Right atrium auricular region (tissue), 2 donors: ENCODE data around the gene APOH. TPM values are rescaled to one million over a fixed set of nuclear protein-coding genes. Genes with fewer than 3 reads are reported as not detected.

Experiments used
- DNase-seq: peaks from one replicate; pipeline ENCODE4 v3.0.0-alpha.2; 2019; ENCODE audit warnings: low spot score
- H3K27ac ChIP-seq, 2 donors: fragments of 200-600 bp; sonication (generic); 1 replicate in 1 of 2; 2 replicates in 1 of 2; pipeline ENCODE4 v1.5.1; 2016 to 2019
- H3K27me3 ChIP-seq, 2 donors: fragments of 200-600 bp; sonication (generic); one replicate each; pipeline versions ENCODE4 v1.5.1 to v1.6.0; 2017 to 2019
- H3K36me3 ChIP-seq: fragments of 200-600 bp; sonication (generic); one replicate; pipeline ENCODE4 v1.5.1; 2016
- H3K4me1 ChIP-seq, 2 donors: fragments of 200-600 bp; sonication (generic); one replicate each; pipeline versions ENCODE4 v1.5.1 to v1.6.0; 2017 to 2019
- H3K4me3 ChIP-seq, 2 donors: fragments of 200-600 bp; sonication (generic); 1 replicate in 1 of 2; 2 replicates in 1 of 2; pipeline ENCODE4 v1.5.1; 2017 to 2019; ENCODE audit warnings: mild to moderate bottlenecking in 1 of 2, moderate library complexity in 1 of 2
- H3K9me3 ChIP-seq, 2 donors: fragments of 200-600 bp; sonication (generic); one replicate each; pipeline ENCODE4 v1.5.1; 2019
- total RNA-seq, 2 donors: library from RNA; depleted of rRNA; stranded (reverse); fragments of >200 nt; gene quantifications; one replicate each; pipeline ENCODE4 v1.1.0, GENCODE V29; 2016
- TF ChIP-seq, protein P1 (sequence below), 2 donors: fragments of 200-600 bp; sonication (generic); IDR thresholded peaks; one replicate each; pipeline ENCODE4 v1.5.1; 2019; ENCODE audit warnings: antibody characterized with exemption in 2 of 2

APOH gene
- total RNA-seq, 2 donors from 2014 or later = not detected

DNA sequence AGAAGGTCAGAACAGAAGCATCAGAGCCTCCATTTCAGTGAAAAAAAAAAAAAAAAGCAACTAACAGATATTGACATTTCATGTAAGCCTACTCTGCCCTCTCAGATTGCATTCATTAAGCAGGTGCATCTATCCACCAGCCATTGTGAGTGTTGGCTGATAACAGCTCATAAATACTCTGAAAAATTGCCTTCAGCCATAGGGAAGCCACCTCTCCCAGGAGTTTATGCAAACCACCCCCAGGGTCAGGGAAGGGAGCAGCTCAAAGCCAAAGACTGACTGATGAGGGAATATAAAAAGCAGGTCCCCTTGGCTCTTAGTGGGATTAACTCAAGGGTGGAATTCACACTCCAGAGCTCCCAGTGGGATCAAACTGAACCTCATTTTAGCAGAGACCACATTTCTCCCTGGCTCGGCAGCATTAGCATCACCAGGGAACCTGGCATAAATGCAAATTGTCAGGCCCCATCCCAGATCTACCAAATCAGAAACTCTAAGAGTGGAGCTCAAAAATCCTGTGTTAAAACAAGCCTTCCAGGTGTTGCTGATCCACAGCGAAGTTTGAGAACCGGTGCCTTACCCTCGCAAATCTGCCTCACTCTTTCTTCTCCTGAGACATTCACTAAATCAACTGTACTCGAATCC, 14.2 kb downstream of the APOH start:
- no peak overlapping the region for H3K27ac ChIP-seq
- TF ChIP-seq, protein P1, sequence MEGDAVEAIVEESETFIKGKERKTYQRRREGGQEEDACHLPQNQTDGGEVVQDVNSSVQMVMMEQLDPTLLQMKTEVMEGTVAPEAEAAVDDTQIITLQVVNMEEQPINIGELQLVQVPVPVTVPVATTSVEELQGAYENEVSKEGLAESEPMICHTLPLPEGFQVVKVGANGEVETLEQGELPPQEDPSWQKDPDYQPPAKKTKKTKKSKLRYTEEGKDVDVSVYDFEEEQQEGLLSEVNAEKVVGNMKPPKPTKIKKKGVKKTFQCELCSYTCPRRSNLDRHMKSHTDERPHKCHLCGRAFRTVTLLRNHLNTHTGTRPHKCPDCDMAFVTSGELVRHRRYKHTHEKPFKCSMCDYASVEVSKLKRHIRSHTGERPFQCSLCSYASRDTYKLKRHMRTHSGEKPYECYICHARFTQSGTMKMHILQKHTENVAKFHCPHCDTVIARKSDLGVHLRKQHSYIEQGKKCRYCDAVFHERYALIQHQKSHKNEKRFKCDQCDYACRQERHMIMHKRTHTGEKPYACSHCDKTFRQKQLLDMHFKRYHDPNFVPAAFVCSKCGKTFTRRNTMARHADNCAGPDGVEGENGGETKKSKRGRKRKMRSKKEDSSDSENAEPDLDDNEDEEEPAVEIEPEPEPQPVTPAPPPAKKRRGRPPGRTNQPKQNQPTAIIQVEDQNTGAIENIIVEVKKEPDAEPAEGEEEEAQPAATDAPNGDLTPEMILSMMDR (IDR thresholded peaks at IDR 0.05) = no peak
- no peaks in the 10 kb centered on the region for H3K27me3 ChIP-seq

DNA sequence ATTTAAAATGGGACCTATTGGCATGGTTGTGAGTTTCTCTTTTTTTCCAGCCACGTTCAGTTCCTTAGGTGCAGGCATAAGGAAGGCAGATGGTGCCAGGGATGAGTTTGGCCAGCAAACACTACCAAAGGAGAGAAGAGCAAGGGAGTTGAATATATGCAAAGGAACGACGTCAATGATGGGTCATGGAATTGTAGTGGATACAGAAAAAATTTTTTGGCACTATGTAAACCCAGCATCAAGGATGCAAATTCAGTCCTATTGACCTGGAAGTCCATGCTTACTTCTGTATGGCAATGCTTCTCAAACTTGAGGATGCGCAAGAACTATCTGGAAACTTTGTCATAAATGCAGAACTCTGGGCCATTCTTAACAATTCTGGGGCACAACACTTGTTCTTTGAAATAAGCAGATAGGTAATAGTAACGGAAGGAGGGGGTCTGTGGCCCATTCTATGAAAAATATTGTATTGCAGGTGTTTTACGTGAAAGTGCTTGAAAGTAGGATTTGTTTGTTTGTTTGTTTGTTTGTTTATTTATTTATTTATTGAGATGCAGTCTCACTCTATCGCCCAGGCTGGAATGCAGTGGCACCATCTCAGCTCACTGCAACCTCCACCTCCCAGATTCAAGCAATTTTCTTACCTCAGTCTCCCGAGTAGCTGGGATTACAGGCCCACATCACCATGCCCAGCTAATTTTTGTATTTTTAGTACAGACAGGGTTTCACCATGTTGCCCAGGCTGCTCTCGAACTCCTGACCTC, 18.0 kb downstream of the APOH start:
- no peak overlapping the region for H3K4me3 ChIP-seq
- H3K36me3 ChIP-seq = no peaks in the 10 kb centered on the region
- no peaks in the 10 kb centered on the region for H3K27me3 ChIP-seq
- DNase-seq = no peak
- TF ChIP-seq, protein P1 (IDR thresholded peaks at IDR 0.05) = no peak
- H3K9me3 ChIP-seq = no peaks in the 10 kb centered on the region
- H3K27ac ChIP-seq = no peak overlapping the region
- H3K4me1 ChIP-seq = no peaks in the 10 kb centered on the region

More for the DNA sequence above, 14.2 kb downstream of the APOH start:
- Histone ChIP-seq H3K4me3 (no peak overlapping the region), H3K36me3 (no peaks in the 10 kb centered on the region), H3K9me3 (no peaks in the 10 kb centered on the region), H3K4me1 (no peaks in the 10 kb centered on the region)
- DNase-seq = no peak

DNA sequence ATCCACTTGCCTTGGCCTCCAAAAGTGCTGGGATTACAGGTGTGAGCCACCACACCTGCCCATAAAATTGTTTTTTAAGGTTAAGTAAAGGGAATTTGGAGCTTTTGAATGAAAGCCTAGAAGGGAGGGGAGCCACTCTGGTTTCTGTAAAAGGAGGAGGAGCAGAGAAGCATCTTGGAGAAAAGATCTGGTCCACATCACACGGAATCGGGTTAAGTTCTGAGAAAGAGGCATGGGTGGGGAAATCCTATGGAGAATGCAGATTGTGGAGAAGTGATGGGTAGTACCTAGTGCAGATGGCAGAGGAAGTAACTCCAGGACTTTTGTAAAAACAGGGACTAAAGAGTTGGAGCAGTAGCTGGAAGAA, 19.0 kb downstream of the APOH start:
- Histone ChIP-seq H3K27ac (no peak overlapping the region), H3K36me3 (no peaks in the 10 kb centered on the region), H3K27me3 (no peaks in the 10 kb centered on the region), H3K4me3 (no peak overlapping the region), H3K4me1 (no peaks in the 10 kb centered on the region), H3K9me3 (no peaks in the 10 kb centered on the region)
- TF ChIP-seq, protein P1 (IDR thresholded peaks at IDR 0.05) = no peak
- DNase-seq = no peak

DNA sequence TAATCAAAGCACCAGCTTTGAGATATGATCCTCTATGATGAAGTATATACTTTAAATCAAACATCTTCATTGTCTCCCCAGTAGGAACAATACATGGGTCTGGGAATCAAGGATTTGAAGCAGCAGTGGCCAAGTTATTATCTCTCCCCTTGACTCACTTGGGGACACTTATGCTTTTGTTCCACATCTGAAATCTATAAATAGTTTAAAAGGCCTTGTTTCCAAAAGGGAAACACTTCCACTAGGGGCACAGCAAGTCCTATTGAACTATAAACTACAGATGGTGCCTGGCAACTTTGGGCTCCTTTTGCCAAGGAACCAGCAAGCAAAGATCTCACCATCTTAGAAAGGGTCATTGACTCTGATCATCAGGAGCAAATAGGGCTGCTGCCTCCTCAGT, 21.3 kb downstream of the APOH start:
- TF ChIP-seq, protein P1 (IDR thresholded peaks at IDR 0.05) = peak in 1 of 2 donors; percentile 12
- H3K27me3 ChIP-seq = no peaks in the 10 kb centered on the region
- H3K27ac ChIP-seq = no peak overlapping the region
- no peak for DNase-seq
- no peaks in the 10 kb centered on the region for H3K4me1 ChIP-seq
- no peaks in the 10 kb centered on the region for H3K36me3 ChIP-seq
- no peaks in the 10 kb centered on the region for H3K9me3 ChIP-seq
- no peak overlapping the region for H3K4me3 ChIP-seq

DNA sequence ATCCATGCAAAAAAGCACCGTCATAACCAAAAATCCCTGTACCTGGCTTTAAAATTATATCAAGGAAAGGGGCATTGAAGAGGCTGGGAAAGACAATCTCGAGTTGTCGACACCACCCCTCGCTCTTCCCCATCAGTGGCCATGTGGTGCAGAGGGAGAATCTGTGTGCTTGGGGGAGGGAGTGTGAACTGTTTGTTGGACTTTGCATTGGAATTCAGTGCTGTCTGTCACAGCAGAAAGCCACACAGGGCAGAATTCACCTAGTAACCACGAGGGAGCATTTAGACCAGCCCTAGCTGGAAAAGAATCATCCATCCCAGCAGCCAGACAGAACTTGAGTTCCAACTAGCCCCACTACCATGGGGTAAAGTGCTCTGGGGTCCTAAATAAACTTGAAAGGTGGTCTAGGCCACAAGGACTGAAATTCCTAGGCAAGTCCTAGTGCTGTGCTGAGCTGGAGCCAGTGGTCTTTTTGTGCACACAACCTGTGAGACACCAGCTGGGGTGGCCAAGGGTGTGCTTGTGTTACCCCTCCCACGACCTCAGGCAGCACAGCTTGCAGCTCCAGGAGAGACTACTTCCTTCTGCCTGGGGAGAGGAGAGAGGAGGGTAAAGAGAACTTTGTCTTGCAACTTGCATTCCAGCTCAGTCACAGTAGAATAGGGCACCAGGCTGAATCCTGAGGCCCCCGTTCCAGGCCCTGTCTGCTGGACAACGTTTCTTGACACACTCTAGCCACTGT, 25.8 kb downstream of the APOH start:
- DNase-seq = no peak
- no peaks in the 10 kb centered on the region for H3K36me3 ChIP-seq
- H3K4me1 ChIP-seq = no peaks in the 10 kb centered on the region
- no peak overlapping the region for H3K27ac ChIP-seq
- H3K4me3 ChIP-seq = no peak overlapping the region
- no peaks in the 10 kb centered on the region for H3K9me3 ChIP-seq
- TF ChIP-seq, protein P1 (IDR thresholded peaks at IDR 0.05) = no peak
- H3K27me3 ChIP-seq = no peaks in the 10 kb centered on the region
